Caco-2 (cell line): Measurements from ENCODE around the gene COL27A1. TPM values are rescaled to one million over a fixed set of nuclear protein-coding genes. Genes with fewer than 3 reads are reported as not detected.

Experiments used
- BruUV-seq: library from RNA; stranded (reverse); fragments of 400-500 nt; replicated peaks from 2 replicates; lab custom pipeline; 2021; lab: Mats Ljungman, UMichigan
- CTCF ChIA-PET: fragments of 300-600 bp; sonication (Branson Sonifier 250); formaldehyde crosslinking; loops from one replicate; lab custom pipeline; 2022; ENCODE audit warnings: antibody characterized with exemption; lab: Charles Lee
- POLR2A ChIA-PET: fragments of 300-600 bp; sonication (Branson Sonifier 250); formaldehyde crosslinking; loops from one replicate; lab custom pipeline; 2022; ENCODE audit warnings: antibody characterized with exemption; lab: Charles Lee
- DNase-seq, 2 experiments: peaks; one replicate each; pipeline versions ENCODE4 v3.0.0 to v3.0.0-alpha.2; 2020 to 2022
- H3K27me3 ChIP-seq: replicated peaks from 2 replicates; pipeline ENCODE4 v1.6.0; 2011; ENCODE audit warnings: low read length; ENCODE audit not compliant: control insufficient read depth, insufficient read depth
- H3K36me3 ChIP-seq: 2 replicates; pipeline ENCODE4 v1.5.1; 2011; ENCODE audit warnings: low read length; ENCODE audit not compliant: control insufficient read depth, insufficient read depth
- H3K4me1 ChIP-seq: fragments of 250-450 bp; sonication (Bioruptor Pico); 2 replicates; pipeline ENCODE4 v1.5.1; 2020; ENCODE audit warnings: mild to moderate bottlenecking
- H3K4me3 ChIP-seq: 2 replicates; pipeline ENCODE4 v1.5.1; 2011; ENCODE audit warnings: low read depth, mild to moderate bottlenecking, control low read depth, low read length
- H3K9me3 ChIP-seq: fragments of 250-450 bp; sonication (Bioruptor Pico); 2 replicates; pipeline ENCODE4 v1.5.1; 2020; ENCODE audit warnings: mild to moderate bottlenecking, moderate library complexity
- H3K27ac Mint-ChIP-seq: one replicate; pipeline ENCODE4 v1.8.0; 2022; ENCODE audit warnings: mixed read lengths; ENCODE audit not compliant: unreplicated experiment
- H3K27me3 Mint-ChIP-seq: one replicate; pipeline ENCODE4 v1.8.0; 2022; ENCODE audit warnings: mixed read lengths; ENCODE audit not compliant: insufficient read depth, unreplicated experiment
- H3K36me3 Mint-ChIP-seq: one replicate; pipeline ENCODE4 v1.8.0; 2022; ENCODE audit warnings: mild to moderate bottlenecking, mixed read lengths; ENCODE audit not compliant: insufficient read depth, unreplicated experiment
- H3K4me1 Mint-ChIP-seq: one replicate; pipeline ENCODE4 v1.8.0; 2022; ENCODE audit warnings: low read depth, mixed read lengths; ENCODE audit not compliant: unreplicated experiment
- H3K4me3 Mint-ChIP-seq: one replicate; pipeline ENCODE4 v1.8.0; 2022; ENCODE audit warnings: mild to moderate bottlenecking, moderate library complexity, mixed read lengths; ENCODE audit not compliant: unreplicated experiment
- H3K9me3 Mint-ChIP-seq: one replicate; pipeline ENCODE4 v1.8.0; 2022; ENCODE audit warnings: mixed read lengths; ENCODE audit not compliant: unreplicated experiment
- intact Hi-C: fragments of 100-400 bp; cut with micrococcal nuclease; formaldehyde crosslinking; loops from one replicate; pipeline ENCODE4 v1.10.0; 2022; ENCODE audit not compliant: unreplicated experiment
- total RNA-seq: library from RNA; stranded (reverse); gene quantifications from 2 replicates; pipeline ENCODE4 v1.2.3, GENCODE V29; 2022
- TF ChIP-seq, protein P1 (sequence below), 2 experiments: fragments of 200-600 bp in 1 of 2; IDR thresholded peaks; 1 replicate in 1 of 2; 2 replicates in 1 of 2; pipeline versions ENCODE4 v1.5.1 to v1.8.0; 2011 to 2022; ENCODE audit warnings: antibody characterized with exemption in 1 of 2, control low read depth in 1 of 2, inconsistent platforms in 1 of 2, low read depth in 1 of 2, low read length in 1 of 2, mild to moderate bottlenecking in 1 of 2, moderate library complexity in 1 of 2; ENCODE audit not compliant: insufficient read depth in 1 of 2, severe bottlenecking in 1 of 2, unreplicated experiment in 1 of 2

COL27A1 gene
- total RNA-seq, 1 experiment from 2014 or later = 31.1 TPM

DNA sequence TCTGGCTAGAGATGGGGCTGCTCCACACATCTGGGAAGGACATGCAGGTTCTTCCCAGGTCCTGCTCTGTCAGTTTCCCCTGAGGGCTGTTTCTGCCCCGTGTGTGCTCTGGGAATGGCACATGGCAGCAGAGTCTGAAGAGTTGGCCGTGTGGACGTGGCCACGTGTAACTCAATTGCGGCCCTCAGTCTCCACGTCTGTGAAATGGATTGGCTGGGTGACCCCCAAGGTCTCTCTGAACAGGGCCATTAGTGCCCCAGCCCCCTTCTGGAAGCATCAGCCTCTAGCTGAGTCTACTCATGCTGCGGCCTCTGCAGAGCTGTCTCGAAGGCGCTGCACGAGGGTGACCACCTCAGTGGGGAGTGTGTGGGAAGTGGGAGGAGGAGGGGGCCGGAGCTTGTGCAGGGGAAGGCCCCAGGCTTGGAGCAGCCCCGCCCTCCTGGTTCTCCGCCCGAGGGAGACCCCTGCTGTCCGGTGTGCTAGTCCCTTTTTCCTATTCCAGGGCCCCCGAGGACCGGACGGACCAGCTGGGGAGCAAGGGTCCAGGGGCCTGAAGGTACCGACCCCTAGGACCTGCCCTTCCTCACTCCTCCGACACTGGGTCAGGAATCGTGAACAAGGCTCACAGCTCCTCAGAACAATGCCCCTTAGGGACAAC is 108.6 kb downstream of the COL27A1 start:
- Histone ChIP-seq H3K4me1 (no peaks in the 10 kb centered on the region), H3K27me3 (no peaks in the 10 kb centered on the region), H3K4me3 (no peak overlapping the region), H3K9me3 (no peaks in the 10 kb centered on the region), H3K36me3 (peaks cover 1% of the 10 kb centered on the region)
- Mint-ChIP-seq H3K27ac (no peak overlapping the region), H3K27me3 (no peaks in the 10 kb centered on the region), H3K36me3 (peaks cover 7% of the 10 kb centered on the region), H3K4me3 (no peak overlapping the region), H3K4me1 (no peaks in the 10 kb centered on the region), H3K9me3 (no peaks in the 10 kb centered on the region)
- DNase-seq = peak in 1 of 2 experiments; percentile 46
- ChIA-PET POLR2A (no interaction called here), CTCF (interaction anchor here (1.0 to 2.4 kb wide), 4 partner anchors 25 to 181 kb away, joined by 3 to 13 read pairs (median 6); no protein-coding TSS in a partner anchor)
- TF ChIP-seq, protein P1, sequence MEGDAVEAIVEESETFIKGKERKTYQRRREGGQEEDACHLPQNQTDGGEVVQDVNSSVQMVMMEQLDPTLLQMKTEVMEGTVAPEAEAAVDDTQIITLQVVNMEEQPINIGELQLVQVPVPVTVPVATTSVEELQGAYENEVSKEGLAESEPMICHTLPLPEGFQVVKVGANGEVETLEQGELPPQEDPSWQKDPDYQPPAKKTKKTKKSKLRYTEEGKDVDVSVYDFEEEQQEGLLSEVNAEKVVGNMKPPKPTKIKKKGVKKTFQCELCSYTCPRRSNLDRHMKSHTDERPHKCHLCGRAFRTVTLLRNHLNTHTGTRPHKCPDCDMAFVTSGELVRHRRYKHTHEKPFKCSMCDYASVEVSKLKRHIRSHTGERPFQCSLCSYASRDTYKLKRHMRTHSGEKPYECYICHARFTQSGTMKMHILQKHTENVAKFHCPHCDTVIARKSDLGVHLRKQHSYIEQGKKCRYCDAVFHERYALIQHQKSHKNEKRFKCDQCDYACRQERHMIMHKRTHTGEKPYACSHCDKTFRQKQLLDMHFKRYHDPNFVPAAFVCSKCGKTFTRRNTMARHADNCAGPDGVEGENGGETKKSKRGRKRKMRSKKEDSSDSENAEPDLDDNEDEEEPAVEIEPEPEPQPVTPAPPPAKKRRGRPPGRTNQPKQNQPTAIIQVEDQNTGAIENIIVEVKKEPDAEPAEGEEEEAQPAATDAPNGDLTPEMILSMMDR (IDR thresholded peaks at IDR 0.05; ENCODE audit: insufficient read depth in 1 of 2, low read depth in 1 of 2, low read length in 1 of 2, severe bottlenecking in 1 of 2, unreplicated experiment in 1 of 2) = peak in 1 of 2 experiments; percentile 28
- intact Hi-C loops = loop anchor here (1.0 kb wide), 1 partner anchor 109 kb away; the partner anchor contains the start of gene COL27A1
- BruUV-seq = no TSS peak

DNA sequence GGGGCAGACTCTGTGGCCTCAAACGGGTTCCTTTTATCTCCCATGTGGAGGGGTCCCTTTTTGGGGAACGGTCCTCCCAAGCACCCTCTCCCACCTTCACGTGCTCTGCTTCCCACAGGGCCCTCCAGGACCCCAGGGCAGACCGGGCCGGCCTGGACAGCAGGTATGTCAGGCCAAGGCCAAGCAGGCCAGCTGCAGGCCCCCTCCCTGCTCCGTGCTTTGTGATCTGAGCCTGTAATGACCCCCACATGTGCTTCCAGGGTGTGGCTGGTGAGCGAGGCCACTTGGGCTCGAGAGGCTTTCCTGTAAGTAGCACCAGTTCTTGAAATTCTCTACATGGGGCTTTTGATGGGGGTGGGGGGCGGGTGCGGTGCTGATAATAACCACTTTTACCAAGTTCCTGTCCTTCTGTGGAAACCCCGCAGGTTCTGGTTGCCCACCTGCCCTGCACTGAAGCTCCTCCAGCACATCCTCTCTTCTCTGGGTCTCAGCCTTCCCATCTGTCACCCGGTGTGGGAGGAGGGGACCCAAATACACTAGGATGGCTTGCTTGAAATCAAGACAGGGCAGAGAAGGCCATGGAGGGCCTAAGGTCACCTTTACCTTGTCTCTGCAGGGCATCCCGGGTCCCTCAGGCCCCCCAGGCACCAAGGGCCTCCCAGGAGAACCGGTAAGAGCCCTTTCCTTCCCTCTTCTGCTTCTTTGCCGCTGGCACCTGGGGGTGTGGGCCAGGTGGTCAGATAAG is 109.6 kb downstream of the COL27A1 start:
- Mint-ChIP-seq H3K36me3 (peaks cover 7% of the 10 kb centered on the region), H3K27ac (no peak overlapping the region), H3K27me3 (no peaks in the 10 kb centered on the region), H3K9me3 (no peaks in the 10 kb centered on the region), H3K4me1 (no peaks in the 10 kb centered on the region), H3K4me3 (no peak overlapping the region)
- no TSS peak for BruUV-seq
- Histone ChIP-seq H3K4me1 (no peaks in the 10 kb centered on the region), H3K9me3 (no peaks in the 10 kb centered on the region), H3K4me3 (no peak overlapping the region), H3K27me3 (no peaks in the 10 kb centered on the region), H3K36me3 (peaks cover 1% of the 10 kb centered on the region)
- TF ChIP-seq, protein P1 (IDR thresholded peaks at IDR 0.05; ENCODE audit: insufficient read depth in 1 of 2, low read depth in 1 of 2, low read length in 1 of 2, severe bottlenecking in 1 of 2, unreplicated experiment in 1 of 2) = no peak
- DNase-seq = no peak
- ChIA-PET POLR2A (no interaction called here), CTCF (interaction anchor here (1.0 to 2.4 kb wide), 3 partner anchors 26 to 182 kb away, joined by 3 to 13 read pairs (median 9); no protein-coding TSS in a partner anchor)
- intact Hi-C loops = loop anchor here (1.0 kb wide), 1 partner anchor 110 kb away; the partner anchor contains the start of gene COL27A1

DNA sequence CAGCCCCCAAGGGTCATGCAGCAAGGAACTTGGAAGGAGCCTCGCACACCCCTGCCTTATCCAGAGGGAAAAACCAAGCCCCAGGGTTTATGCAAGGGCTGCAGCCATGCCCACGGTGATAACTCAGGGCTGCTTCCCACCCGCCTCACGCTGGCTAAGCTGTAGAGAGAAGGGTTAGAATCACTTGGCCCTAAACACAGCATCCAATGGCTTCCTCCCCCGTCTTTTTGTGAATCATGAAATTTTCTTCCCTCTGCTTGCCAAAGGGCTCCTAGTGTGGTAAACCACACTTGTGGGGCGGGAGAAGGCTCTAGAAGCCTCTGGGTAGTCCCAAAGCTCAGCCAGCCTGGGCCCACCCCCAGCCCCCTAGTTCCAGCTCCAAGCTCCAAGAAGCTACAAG is 111.6 kb downstream of the COL27A1 start:
- no peak overlapping the region for H3K4me3 ChIP-seq

More for the DNA sequence above, 111.6 kb downstream of the COL27A1 start:
- intact Hi-C loops = no loop called here
- Mint-ChIP-seq H3K27ac (no peak overlapping the region), H3K36me3 (peaks cover 7% of the 10 kb centered on the region), H3K4me3 (no peak overlapping the region), H3K9me3 (no peaks in the 10 kb centered on the region), H3K27me3 (no peaks in the 10 kb centered on the region), H3K4me1 (peaks cover under 1% of the 10 kb centered on the region)
- ChIA-PET POLR2A (no interaction called here), CTCF (no interaction called here)
- H3K27me3 ChIP-seq = no peaks in the 10 kb centered on the region
- TF ChIP-seq, protein P1 (IDR thresholded peaks at IDR 0.05; ENCODE audit: insufficient read depth in 1 of 2, low read depth in 1 of 2, low read length in 1 of 2, severe bottlenecking in 1 of 2, unreplicated experiment in 1 of 2) = no peak
- DNase-seq = no peak
- no TSS peak for BruUV-seq
- no peaks in the 10 kb centered on the region for H3K9me3 ChIP-seq
- H3K36me3 ChIP-seq = peaks cover 1% of the 10 kb centered on the region; the same call in 1 of the 2 replicates
- no peaks in the 10 kb centered on the region for H3K4me1 ChIP-seq
